Activated CD4-positive, alpha-beta T cell treated with anti-CD3 and anti-CD28 coated beads, Interleukin-2, Interleukin-6, amounts not matched to agents 100 ng/mL and 50 ng/mL, durations not matched to agents 16 hours and 8 hours (primary cell): ENCODE measurements around the gene TSR1.
A peak's percentile ranks its signal among the peaks of the same experiment; 100 is the strongest.

Experiments used
- DNase-seq: peaks from one replicate; pipeline ENCODE4 v3.0.0-alpha.2; 2020

The TSR1 gene

DNA sequence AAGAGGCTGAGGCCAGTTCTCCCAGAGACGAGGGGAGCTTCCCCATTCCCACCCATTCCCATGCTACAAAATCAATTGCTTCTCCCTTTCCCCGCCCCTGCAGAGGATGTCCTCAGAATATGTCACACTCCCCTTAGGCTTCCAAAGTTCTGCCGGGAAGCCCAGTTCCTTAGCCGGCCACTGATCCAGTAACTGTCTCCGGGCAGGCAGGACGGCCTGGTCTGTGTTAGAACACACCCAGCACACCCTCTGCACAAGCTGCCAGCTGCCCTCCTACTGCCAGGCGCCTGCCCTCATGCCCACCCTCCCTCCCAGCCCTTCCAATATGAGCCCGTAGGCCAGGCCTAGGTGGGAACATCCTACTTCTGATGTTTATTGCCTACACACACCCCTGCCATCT lies 32.1 kb upstream of the TSR1 start:
- DNase-seq: no peak

DNA sequence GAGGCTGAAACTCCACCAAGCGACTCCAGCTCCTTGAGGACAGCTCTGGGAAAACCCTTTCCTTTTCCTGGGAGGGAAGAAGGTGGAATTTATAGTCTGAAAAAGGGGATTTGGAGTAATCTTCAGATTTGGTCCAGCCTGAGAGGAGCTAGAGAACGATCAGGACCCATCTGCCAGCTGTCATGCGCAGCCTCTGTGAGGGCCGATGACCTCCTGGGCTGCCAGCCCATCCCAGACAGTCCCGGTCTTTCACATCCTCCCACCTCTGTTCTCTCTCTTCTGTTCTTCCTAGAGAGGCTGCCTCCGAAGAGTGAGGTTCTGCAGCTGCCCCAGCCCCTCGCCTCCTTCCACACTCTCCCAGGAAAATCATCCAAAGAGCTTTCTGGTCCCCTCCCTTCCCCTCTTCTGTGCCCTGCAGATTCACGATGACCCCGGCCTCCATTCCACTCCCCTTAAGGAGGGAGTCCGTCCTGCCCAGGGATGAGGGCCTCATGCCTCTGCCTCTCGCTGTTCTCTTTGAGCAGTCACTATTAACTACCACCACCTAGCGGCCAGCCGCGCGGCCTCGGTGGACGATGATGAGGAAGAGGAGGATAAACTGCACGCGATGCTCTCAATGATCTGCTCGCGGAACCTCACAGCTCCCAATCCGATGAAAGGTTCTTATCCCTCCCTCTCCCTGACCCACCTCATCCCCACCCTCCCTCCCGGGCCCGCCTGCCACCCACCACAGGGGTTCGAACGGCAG lies 30.7 kb upstream of the TSR1 start:
- no peak for DNase-seq

DNA sequence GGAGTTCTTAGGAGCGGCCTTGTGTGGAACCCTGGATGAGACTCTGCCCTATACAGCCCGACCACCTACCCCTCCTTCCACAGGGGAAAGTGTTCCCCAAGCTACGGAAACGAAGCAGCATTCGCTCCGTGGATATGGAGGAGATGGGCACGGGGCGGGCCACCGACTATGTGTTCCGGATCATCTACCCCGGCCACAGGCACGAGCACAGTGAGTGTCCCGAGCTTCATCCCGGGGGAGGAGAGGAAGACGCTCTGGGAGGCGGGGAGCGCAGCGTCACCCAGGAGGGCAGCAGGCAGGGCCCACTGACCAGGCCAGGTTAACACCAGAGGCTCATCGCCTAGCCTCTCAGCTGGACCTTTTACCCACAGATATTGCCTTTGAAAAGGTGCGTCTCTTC lies 28.9 kb upstream of the TSR1 start:
- DNase-seq: no peak

DNA sequence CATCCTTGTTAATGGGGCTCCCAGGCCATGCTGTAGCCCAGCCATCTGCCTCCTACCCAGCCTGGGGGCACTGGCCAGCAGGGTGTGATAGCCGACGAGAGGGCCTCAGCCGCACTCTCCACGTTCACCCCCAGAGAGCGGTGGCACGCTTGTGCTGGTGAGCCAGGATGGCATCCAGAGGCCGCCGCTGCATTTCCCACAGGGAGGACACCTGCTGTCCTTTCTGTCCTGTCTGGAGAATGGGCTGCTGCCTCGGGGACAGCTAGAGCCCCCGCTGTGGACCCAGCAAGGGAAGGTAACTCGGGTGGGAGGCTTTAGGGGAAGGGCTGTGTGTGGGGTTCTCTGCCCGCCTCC lies 28.5 kb upstream of the TSR1 start:
- no peak for DNase-seq

DNA sequence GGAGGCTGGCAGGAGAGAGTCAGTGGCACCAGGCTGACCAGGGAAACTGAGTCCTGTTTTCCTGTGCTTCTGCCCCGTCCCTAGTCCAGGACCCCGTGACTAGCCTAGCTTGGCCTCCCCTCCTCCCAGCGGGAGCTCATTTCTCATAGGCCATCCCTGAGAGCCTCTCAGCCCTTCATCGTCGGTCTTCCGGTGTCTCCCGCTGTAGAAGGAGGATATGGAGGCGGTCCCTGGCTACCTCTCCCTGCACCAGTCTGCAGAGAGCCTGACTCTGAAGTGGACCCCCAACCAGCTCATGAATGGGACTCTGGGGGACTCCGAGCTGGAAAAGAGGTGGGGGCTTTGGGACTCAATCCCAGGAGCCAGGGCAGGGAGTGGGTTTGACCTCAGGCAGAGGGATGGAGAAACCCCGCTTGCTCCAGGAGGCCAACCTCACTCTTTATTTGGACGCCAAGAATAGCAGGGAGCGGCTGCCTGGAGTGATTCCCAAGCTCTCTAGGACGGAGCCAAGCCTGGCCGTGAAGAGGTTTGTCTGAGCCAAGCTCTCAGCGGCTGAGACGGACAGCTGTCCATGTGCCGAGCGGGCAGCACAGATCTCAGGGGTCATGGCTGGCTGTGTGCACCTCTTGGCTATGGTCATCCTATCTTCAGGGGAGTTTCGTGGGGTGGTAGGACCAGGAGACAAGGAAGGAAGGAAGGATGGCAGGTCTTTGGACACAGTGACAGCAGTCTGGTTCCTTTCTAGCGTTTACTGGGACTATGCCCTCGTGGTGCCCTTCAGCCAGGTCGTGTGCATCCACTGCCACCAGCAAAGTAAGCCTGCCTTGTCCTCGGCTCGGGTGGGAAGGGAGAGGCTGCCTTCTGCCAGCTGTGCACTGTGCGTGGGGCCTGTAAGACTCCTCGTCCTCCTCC lies 27.9 kb upstream of the TSR1 start:
- DNase-seq: no peak

DNA sequence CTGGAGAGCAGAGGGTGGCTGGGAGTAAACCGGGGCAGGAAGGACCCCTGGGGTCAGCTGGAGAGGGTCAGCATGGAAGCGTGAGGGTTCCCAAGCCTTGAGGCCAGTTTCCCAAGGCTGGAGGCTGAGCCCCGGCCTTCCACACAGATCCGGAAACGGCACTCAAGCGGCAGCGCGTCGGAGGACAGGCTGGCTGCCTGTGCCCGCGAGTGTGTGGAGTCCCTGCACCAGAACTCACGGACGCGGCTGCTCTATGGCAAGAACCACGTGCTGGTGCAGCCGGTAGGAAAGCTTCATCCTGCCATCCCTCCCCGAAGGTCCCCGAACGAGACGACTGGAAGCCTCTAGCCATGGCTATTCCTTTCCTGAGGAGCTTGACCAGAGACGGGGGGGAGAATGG lies 27.1 kb upstream of the TSR1 start:
- DNase-seq: no peak

DNA sequence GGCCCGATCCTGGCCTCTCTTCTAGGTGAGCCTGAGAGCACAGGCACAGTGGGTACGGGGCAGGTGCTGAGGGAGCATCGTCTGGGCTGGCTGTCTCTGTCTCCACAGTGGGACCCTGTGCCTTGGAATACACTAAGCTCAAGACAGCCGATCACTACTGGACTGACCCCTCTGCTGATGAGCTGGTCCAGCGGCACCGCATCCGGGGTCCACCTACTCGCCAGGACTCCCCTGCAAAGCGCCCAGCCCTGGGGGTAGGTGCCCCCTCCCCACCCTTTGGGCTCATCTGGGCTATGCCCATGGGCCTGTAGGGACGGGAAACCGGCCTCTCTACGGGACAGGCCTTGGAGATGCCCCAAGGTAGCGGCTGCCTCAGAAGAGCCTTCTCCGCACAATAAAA lies 26.6 kb upstream of the TSR1 start:
- no peak for DNase-seq

DNA sequence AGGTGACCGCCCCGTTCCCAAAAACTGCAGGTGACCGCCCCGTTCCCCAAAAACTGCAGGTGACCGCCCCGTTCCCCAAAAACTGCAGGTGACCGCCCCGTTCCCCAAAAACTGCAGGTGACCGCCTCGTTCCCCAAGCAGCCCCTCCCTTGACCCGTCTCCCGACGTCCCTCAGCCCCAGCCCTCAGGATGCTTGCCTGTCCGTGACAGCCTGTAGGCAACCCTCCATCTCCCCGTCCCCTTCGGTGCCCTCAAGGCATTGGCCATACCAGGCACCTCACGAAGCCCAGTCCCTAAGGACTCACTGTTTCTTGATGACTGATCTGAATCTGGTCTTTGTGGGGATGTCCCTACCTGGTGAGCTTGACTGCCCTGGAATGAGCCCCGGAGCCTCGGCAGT lies 26.2 kb upstream of the TSR1 start:
- no peak for DNase-seq

DNA sequence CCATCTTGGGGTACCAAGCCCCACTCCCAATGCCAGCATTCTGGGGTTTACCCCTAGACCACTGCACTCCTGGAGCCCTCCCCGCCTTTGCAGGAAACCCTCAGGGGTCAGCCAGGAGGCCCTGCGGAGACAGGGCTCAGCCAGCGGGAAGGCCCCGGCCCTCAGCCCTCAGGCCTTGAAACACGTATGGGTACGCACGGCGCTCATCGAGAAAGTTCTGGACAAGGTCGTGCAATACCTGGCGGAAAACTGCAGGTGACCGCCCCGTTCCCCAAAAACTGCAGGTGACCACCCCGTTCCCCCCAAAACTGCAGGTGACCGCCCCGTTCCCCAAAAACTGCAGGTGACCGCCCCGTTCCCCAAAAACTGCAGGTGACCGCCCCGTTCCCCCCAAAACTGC lies 25.8 kb upstream of the TSR1 start:
- DNase-seq: no peak

DNA sequence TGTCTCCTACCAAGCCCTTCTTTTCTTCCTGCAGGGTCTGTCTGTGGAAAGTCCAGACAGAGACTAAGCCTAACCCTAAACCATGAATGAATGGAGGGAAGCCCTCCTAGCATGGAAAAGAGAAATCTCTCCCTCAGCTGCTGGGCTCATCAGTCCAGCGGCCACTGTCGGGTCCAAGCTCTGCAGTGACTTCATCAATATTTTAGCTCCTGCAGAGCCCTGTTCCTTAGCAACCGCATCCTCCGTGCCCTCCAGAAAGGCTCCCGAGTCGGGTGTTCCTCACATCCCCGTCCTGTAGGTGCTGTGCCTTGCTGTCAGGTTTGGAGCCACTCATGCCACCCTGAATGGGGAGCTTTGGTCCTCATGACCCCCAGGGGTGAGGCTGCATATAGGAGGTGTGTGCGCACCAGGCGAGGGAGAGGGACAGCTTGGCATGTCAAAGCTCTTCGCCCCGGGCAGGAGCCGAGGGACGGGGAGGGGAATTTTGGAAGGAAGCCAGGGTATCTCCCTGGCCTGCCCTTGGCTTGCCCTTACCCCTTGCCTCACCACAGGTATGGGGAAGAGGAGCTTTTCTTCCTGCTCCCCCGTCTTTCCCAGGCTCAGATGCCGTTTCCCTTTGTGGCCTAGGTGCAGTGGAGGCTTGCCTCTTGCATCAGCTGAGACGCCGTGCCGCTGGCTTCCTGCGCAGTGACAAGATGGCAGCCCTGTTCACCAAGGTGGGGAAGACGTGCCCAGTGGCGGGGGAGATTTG lies 24.9 kb upstream of the TSR1 start:
- no peak for DNase-seq

DNA sequence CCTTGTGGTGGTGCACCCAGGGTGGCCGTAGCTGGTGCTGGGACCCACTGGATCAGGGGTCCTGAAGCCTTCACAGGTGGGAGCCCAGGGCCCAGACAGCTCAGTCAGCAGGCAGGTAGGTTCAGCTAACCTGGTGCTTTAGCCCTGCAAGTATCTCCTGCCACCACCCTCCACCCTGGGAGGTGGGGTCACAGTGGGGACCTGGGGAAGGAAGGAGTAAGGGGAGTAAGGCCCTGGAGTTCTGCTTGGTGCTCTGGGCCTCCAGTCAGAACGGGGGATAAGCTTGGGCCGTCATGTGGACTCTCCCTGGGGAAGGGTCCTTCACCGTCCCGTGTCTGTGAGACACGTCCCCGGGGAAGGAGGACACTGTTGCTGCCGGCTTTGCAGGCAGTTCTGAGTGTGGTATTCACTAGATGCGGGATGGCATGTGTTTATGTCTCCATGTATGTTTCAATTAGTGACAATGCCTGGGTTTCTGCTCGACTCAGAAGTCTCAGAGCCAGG lies 21.7 kb upstream of the TSR1 start:
- no peak for DNase-seq

DNA sequence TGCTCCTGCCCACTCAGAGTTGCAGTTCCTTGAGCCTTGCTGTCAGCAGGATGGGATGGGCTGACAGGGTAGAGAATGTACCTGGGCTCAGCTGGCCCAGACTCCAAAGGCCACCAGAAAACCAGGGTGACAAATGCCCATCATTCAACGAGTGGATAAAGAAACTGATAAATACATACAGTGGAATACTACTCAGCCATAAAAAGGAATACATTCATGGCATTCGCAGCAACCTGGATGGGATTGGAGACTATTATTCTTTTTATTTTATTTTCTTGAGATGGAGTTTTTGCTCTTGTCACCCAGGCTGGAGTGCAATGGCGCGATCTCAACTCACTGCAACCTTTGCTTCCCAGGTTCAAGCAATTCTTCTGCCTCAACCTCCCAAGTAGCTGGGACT lies 21.0 kb upstream of the TSR1 start:
- no peak for DNase-seq

DNA sequence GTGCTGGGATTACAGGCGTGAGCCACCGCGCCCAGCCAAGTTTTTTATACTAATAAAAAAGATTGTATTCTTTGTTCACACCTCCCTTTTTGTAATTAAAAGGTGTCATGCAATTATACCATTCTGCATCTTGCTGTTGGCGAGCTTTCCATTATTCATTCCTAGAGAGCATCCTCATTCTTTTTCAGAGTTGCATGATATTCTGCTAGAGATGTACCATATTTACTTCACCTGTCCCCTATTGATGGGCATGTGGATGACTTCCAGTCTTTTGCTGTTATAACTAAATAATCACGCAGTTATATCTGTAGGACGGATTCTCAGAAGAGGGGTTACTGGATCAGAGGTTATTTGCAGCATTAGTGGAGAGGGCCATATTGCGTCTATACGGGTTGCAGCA lies 18.1 kb upstream of the TSR1 start:
- DNase-seq: no peak

DNA sequence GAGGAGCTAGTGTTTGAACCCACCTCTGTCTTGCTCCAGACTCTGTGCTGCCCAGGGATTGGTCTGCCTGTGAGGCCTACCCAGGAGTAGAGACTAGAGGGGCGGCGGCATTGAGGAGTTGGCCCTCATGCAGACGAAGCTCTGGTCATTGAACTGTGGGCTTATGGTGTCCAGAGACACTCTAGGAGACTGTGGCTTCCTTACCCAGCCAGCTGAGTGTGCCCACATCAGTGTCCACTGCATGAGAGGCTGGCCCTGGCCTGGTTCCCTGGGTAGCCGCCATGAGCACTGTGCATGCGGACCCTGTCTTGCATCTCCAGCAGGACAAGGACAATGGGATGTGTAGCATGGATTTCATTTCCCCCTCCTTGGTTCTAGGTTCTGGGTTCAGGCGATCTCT lies 15.0 kb upstream of the TSR1 start:
- no peak for DNase-seq

DNA sequence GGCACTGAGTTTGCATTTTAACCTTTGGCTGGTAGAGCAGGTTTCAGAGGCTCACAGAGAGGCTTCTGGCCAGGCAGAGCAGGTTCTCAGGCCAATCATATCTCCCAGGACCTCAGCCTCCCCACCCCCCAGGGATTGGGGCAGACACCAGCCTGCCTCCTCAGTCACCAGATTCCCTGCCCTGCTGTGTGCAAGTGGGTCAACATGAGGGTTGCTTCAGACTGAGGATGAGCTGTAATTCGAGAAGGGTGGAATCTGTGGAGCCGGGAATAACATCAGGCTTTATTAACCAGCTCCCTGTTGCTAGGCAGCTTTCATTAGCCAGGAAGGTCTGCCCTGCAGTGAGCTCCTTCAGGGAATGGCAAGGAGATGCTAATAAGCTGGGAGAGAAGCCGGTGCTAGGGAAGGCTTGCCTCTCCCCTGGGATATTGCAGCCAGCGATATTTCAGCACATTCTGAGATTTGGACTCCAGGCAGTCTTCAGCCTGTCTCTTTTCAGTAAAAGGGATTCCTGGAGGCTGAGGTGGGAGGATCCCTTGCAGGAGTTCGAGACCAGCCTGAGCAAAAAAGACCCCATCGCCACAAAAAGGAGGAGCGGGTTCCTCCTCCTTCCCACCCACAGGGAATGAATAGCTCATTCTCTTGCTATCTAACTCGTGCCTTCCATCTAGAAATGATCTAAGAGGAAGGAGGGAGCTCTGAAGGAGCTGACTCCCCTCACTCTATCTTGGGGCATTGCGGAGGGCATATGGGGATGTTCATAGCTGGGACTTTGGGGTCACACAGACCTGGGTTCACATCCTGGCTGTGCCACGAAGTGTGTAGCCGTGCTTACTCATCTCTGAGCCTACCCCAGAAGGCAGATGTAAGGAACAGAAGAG lies 11.8 kb upstream of the TSR1 start:
- no peak for DNase-seq

DNA sequence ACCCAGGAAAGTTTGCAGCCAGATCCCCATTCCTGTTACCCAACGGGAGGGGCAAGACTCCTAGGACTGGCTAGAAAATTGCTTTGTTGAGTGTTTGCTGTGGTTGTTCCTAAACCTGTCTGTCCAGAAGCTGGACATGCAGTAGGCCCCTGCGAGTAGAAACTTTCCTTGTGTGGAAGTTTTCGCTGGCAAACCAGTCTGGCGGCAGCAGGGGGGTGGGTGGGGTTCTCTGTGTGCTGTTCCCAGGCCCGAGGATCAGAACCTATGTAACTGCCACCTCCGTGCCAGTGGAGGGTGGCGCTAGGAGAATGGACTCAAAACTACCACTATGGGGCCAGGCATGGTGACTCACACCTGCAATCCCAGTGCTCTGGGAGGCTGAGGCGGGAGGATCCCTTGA lies 10.2 kb upstream of the TSR1 start:
- no peak for DNase-seq

DNA sequence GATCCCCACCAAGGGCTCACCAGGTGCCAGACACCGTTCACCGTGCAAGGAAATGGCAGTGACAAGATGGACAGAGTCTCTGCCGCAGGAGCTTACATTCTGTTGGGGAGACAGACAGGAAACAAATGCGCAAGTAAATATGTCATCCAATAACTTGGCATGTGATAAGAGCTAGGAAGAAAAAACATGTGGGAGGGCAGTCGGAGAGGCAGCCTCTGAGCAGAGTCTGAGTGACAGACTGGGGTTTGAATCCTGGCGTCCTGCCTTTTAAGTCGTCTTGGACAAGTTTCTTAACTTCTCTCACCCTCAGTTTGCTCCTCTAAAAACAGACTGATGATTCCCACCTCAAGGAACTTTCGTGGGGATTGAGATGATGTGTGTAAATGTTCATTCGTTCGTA lies 8.3 kb upstream of the TSR1 start:
- no peak for DNase-seq

DNA sequence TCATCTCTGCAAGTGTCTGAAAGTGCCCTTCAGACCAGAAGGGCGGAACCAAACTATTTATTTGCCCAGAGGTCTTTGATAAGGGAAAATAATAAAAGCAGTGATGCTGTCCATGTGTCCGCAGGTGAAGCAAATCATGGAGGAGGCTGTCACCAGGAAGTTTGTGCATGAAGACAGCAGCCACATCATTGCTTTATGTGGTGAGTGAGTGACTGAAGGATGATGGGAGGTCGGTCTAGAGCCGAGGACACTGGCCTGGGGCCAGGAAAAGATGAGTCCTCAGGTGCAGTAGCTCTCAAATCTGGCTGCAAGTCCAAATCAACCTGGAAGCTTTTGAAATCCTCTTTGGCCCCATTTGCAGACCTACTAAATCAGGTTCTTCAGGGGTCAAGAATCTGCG lies 7.2 kb upstream of the TSR1 start:
- no peak for DNase-seq

DNA sequence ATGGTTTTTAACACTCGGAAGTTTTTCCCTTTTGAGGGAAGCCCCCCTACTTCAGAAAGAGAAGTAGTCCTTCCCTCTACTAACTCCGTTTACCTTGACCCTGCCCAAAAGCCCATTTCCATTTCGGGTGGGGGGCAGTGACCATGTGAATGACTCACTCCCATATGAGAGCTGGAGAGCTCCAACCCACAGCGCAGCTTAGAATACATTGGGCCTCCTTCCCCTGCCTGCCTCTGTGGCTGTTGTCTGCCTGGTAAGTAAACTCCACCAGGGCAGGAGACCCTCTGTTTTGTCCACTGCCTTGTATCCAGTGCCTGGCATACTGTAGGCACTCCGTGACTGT lies 2.0 kb upstream of the TSR1 start:
- DNase-seq: no peak

DNA sequence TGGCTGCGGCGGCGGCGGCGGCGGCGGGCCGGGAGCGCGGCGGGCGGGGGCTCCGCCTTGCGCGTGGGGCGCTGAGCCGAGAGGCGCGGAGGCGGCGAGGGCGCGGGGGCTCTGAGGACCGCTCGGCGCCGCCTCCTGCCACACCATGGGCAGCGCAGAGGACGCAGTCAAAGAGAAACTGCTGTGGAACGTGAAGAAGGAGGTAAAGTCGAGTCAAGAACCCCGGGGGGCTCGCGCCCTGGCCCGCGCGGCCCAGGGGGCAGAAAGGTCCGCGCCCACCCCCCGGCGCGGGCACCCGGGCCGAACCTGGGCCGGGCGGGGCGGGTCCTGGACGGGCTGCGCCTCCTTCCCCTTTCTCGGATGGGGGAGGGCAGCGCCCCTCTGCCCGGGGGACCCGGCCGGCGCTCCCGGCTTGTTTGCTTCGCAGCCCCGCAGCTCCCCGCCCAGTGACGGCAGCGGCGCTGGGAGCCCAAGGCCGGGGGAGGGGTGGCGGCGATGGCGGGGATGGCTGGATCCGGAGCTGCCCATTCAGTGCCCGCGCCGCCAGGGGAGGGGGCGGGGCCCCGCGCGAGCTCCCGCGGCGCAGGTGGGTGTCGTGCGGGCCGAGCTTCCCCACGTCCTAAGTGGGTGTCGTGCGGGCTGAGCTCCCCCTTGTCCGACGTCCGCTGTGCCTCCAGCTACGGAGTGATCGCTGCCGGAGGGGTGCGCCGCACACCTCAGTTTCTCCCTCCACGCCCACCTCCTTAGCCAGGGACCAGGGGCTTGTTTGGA lies 1.5 kb upstream of the TSR1 start:
- DNase-seq: peak; percentile 62

DNA sequence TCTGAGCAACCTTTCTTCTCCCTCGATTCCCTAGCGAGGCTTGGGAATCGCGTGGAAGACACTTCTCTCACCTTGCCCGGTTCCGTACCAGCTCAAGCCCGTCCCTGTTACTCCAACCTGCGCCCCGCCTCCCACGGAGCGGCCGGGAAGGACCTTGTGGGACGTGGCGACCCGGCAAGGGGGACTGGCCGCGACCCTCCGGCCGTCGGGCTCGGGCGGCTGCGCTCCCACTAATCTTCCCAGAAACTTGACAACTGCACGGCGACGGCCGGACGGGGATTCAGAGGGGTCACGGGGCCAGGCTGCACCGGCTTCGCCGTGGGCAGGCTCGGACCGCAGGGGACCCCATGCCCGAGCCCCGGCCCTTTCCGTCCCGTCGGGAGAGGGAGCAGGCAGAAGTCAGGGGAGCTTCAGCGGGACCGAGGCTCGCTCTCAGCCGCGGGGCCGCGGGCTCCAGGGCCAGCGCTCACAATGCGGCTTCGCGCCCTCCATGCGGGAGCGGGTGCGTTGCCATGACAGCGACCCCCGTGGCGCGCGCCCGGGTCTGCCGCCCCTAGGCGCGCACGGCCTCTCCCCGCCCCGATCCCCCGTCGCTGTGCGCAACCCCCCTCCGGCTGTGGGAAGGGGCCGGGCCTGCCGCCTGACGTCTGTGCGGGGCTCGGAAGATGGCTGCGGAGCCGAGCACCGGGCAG lies 741 bp upstream of the TSR1 start, which contains the start of gene SGSM2:
Gene SGSM2 (plus strand): TSS at position 650 of the 692 bp plus-strand sequence. CDS start 188 bp downstream, outside the sequence.
- DNase-seq: peak; percentile 68
